Activated CD4-positive, CD25-positive, alpha-beta regulatory T cell treated with anti-CD3 and anti-CD28 coated beads, Interleukin-2, amount 50 U/mL, for 72 hours (primary cell): ENCODE results near the gene MND1.
"Not testable (repeated sequence)": the region's sequence is repeated elsewhere in the genome, so short reads cannot be mapped to it uniquely, and the experiment has no call there.

Experiments
- DNase-seq: peaks from one replicate; pipeline ENCODE4 v3.0.0; 2021

Gene MND1

DNA sequence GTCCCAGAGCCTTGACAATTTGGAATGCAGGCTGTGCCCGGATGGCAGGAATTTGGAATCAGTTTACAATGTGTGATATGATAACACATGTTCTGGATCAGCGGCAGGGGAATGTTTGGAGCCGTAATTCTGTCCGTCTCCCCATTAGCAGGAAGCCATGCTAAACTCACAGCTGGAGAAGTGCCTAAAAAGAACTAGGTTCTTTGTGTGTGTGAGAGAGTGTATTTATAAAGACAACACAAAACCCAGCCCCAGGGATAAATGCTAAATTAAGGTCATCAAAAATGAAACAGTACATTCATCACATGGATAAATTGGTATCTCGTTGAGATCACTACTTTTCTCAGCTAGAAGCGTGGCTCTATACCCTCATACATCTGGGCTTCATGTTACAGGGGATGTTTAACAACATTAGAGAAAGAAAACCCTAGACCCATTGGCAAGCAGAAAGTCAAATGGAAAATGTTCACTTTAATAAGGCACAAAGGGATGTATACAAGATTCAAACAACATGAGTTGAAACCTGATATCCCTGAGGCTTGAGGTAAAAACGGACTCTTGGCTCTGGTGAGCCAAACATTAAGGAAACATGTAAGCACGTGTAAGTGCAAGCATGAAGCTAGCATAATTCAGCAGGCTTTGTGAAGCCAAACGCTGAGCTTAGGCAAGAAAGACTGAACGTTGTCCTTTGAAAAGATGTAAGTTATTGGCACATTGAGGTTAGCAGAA is 103.7 kb downstream of the MND1 start:
- no peak for DNase-seq

- no peak for DNase-seq
Measured at GRCh38 chr4:153449338-153449737, 104.8 kb downstream of the MND1 start.

GRCh38 chr4:153450544-153450917 is 106.0 kb downstream of the MND1 start:
- no peak for DNase-seq

DNA sequence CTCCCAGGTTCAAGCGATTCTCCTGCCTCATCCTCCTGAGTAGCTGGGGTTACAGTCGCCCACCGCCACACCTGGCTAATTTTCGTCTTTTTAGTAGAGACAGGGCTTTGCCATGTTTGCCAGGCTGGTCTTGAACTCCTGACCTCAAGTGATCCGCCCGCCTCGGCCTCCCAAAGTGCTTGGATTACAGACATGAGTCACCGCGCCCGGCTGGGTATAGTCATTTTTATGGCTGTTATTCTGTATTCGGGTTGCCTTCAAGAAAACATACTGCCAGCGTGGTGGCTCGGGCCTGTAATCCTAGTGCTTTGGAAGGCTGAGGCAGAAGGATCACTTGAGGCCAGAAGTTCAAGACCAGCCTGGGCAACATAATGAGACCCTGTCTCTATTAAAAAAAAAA is 106.7 kb downstream of the MND1 start:
- DNase-seq: not testable (repeated sequence)

GRCh38 chr4:153451911-153452657 is 107.6 kb downstream of the MND1 start:
- no peak for DNase-seq

DNA sequence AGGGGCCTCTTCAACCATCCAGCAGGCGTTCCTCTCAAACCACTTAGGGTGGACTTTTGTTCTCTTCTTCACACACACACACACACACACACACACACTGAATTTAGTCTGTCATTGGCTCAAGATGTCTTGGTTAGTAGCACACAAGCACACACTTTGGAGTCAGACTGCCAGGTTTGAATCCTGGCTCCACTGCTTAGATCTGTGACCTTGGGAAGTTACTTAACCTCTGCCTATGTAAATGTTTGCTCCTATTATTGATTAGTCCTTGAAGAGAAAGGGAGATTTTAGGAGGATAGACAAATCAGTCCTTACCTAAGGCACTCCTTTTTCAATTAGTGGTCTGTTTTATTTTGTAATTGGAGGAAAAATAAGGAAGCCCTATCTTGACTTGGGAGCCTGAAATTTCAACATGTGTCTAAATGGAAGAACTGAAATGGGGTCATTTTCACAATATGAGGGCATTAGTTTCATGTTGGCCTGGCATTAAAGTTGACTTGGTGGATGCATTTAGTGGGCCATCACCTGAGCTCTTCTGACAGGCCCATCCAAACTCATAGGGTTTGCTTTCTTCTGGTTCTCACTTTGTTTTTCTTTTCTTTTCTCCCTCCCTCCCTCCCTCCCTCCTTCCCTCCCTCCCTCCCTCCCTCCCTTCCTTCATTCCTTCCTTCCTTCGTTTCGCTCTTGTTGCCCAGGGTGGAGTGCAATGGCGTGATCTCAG is 108.3 kb downstream of the MND1 start:
- DNase-seq: no peak

DNA sequence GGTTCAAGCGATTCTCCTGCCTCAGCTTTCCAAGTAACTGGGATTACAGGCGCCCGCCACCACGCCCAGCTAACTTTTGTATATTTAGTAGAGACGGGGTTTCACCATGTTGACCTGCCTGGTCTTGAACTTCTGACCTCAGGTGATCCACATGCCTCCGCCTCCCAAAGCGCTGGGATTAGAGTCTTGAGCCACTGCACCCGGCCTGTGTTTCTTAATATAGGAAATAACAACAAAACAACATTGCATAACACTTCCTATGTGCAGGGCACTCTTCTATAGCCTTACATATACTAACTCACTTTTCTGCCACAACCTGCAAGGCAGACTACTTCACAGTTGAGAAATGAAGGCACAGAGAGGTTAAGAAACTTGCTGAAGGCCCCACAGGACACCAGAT is 108.9 kb downstream of the MND1 start:
- no peak for DNase-seq

GRCh38 chr4:153458969-153459368 is 114.5 kb downstream of the MND1 start:
- no peak for DNase-seq

GRCh38 chr4:153461549-153461948 is 117.1 kb downstream of the MND1 start:
- DNase-seq: not testable (repeated sequence)

DNA sequence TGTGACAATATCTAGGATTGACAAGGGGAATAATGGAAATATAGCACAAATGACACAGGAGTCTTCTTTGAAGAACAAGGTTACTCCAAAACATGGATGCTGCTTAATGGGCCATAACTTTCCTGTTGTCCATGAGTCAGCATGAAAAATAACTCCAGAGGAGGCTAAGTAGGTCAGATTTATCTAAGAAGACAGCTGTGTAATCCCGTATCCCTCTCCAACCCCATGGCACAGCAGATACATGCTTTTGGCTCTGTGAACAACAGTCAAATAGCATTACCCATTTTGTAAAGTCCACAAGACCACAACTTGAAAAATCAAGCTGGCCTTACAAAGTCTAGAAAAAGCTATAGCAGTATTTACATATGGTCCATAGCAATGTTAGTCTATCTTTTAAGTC is 119.6 kb downstream of the MND1 start:
- no peak for DNase-seq
